ENCODE results near the gene HNF1B.
"Not testable (repeated sequence)": the region's sequence is repeated elsewhere in the genome, so short reads cannot be mapped to it uniquely, and the experiment has no call there.

The HNF1B gene

DNA sequence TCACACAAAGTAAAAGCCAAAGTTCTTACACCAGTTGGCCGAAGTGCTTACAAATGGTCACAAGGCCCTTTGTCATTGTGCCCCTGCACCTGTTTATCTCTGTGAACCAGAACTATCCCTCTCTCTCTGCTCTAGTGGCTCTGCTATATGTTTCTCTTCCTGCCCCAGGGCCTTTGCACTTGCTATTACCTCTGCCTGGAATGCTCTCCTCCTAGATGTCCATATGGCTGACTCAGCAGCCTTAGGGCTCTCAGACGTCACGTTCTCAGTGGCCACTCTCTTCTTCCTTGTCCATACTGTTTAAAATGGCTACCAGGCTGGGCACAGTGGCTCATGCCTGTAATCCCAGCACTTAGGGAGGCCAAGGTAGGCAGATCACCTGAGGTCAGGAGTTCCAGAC lies 62.9 kb downstream of the HNF1B start:
- Histone ChIP-seq H2AFZ (no peak overlapping the region), H3K4me1 (no peaks in the 10 kb centered on the region), H3K9ac (no peak overlapping the region), H3K36me3 (ENCODE audit: control insufficient read depth, insufficient read depth, low read length) (no peaks in the 10 kb centered on the region), H3K4me3 (ENCODE audit: low read depth, low read length) (no peak overlapping the region), H3K4me2 (ENCODE audit: low read length) (no peak overlapping the region), H3K27me3 (ENCODE audit: control insufficient read depth, insufficient read depth, low read length) (no peaks in the 10 kb centered on the region), H3K27ac (no peak overlapping the region), H3K79me2 (no peaks in the 10 kb centered on the region), H3K9me3 (ENCODE audit: control insufficient read depth, low read length) (no peaks in the 10 kb centered on the region)
- TF ChIP-seq, protein P1, sequence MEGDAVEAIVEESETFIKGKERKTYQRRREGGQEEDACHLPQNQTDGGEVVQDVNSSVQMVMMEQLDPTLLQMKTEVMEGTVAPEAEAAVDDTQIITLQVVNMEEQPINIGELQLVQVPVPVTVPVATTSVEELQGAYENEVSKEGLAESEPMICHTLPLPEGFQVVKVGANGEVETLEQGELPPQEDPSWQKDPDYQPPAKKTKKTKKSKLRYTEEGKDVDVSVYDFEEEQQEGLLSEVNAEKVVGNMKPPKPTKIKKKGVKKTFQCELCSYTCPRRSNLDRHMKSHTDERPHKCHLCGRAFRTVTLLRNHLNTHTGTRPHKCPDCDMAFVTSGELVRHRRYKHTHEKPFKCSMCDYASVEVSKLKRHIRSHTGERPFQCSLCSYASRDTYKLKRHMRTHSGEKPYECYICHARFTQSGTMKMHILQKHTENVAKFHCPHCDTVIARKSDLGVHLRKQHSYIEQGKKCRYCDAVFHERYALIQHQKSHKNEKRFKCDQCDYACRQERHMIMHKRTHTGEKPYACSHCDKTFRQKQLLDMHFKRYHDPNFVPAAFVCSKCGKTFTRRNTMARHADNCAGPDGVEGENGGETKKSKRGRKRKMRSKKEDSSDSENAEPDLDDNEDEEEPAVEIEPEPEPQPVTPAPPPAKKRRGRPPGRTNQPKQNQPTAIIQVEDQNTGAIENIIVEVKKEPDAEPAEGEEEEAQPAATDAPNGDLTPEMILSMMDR (IDR thresholded peaks at IDR 0.05), result no peak

DNA sequence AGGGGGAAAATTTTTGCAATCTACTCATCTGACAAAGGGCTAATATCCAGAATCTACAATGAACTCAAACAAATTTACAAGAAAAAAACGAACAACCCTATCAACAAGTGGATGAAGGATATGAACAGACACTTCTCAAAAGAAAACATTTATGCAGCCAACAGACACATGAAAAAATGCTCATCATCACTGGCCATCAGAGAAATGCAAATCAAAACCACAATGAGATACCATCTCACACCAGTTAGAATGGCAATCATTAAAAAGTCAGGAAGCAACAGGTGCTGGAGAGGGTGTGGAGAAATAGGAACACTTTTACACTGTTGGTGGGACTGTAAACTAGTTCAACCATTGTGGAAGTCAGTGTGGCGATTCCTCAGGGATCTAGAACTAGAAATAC lies 64.9 kb downstream of the HNF1B start:
- H3K27ac ChIP-seq; H3K4me2 ChIP-seq (ENCODE audit: low read length); H3K79me2 ChIP-seq; H2AFZ ChIP-seq; H3K36me3 ChIP-seq (ENCODE audit: control insufficient read depth, insufficient read depth, low read length); H3K9me3 ChIP-seq (ENCODE audit: control insufficient read depth, low read length); H3K4me1 ChIP-seq; H3K9ac ChIP-seq; H3K4me3 ChIP-seq (ENCODE audit: low read depth, low read length); H3K27me3 ChIP-seq (ENCODE audit: control insufficient read depth, insufficient read depth, low read length): not testable (repeated sequence)

DNA sequence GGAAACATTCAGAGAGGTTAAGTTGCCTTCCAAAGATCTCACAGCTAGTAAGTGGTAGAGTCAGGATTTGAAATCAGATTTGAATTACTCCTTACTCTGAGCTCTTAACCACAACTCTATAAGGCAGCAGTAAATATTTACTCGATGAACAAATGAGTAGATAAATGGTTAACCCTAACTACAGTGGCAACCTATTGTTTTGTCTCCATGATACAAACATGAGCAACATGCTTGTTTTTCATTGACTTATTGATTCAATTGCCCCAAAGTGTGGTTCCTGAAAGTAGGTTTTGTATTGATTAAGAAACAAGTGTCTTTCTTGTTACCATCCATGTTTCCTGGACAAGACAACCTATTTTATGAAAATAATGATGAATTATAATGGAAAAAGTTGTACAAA lies 66.8 kb downstream of the HNF1B start:
- TF ChIP-seq, protein P1 (IDR thresholded peaks at IDR 0.05), result no peak
- H3K79me2 ChIP-seq, result no peaks in the 10 kb centered on the region
- H3K36me3 ChIP-seq (ENCODE audit: control insufficient read depth, insufficient read depth, low read length), result no peaks in the 10 kb centered on the region
- no peak overlapping the region for H2AFZ ChIP-seq
- H3K4me2 ChIP-seq (ENCODE audit: low read length), result no peak overlapping the region
- H3K4me1 ChIP-seq, result no peaks in the 10 kb centered on the region
- no peaks in the 10 kb centered on the region for H3K9me3 ChIP-seq (ENCODE audit: control insufficient read depth, low read length)
- H3K27ac ChIP-seq, result no peak overlapping the region
- no peaks in the 10 kb centered on the region for H3K27me3 ChIP-seq (ENCODE audit: control insufficient read depth, insufficient read depth, low read length)
- H3K4me3 ChIP-seq (ENCODE audit: low read depth, low read length), result no peak overlapping the region
- H3K9ac ChIP-seq, result no peak overlapping the region

DNA sequence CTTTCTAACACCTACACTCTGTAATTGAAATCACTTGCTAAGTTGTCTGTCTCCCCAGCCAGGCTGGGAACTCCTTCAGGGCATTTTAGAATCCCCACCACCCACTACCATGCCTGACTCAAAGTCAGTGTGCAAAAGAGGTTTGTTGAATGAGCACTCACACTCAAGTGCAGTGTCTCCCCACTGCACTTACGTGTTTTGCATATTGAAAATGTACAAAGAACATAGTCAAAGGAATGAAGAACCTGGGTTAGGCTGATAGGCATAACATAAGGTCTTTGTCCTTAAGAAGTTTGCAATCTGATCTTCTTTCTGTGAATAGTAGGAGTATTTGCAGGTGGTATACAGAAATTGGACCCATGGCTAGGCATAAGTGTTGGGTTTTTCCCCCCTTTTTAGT lies 67.8 kb downstream of the HNF1B start:
- no peaks in the 10 kb centered on the region for H3K27me3 ChIP-seq (ENCODE audit: control insufficient read depth, insufficient read depth, low read length)
- H3K27ac ChIP-seq, result no peak overlapping the region
- H3K4me3 ChIP-seq (ENCODE audit: low read depth, low read length), result no peak overlapping the region
- H3K9me3 ChIP-seq (ENCODE audit: control insufficient read depth, low read length), result no peaks in the 10 kb centered on the region
- H3K36me3 ChIP-seq (ENCODE audit: control insufficient read depth, insufficient read depth, low read length), result no peaks in the 10 kb centered on the region
- H3K4me1 ChIP-seq, result no peaks in the 10 kb centered on the region
- TF ChIP-seq, protein P1 (IDR thresholded peaks at IDR 0.05), result no peak
- H3K4me2 ChIP-seq (ENCODE audit: low read length), result no peak overlapping the region
- no peak overlapping the region for H3K9ac ChIP-seq
- H2AFZ ChIP-seq, result no peak overlapping the region
- H3K79me2 ChIP-seq, result no peaks in the 10 kb centered on the region

DNA sequence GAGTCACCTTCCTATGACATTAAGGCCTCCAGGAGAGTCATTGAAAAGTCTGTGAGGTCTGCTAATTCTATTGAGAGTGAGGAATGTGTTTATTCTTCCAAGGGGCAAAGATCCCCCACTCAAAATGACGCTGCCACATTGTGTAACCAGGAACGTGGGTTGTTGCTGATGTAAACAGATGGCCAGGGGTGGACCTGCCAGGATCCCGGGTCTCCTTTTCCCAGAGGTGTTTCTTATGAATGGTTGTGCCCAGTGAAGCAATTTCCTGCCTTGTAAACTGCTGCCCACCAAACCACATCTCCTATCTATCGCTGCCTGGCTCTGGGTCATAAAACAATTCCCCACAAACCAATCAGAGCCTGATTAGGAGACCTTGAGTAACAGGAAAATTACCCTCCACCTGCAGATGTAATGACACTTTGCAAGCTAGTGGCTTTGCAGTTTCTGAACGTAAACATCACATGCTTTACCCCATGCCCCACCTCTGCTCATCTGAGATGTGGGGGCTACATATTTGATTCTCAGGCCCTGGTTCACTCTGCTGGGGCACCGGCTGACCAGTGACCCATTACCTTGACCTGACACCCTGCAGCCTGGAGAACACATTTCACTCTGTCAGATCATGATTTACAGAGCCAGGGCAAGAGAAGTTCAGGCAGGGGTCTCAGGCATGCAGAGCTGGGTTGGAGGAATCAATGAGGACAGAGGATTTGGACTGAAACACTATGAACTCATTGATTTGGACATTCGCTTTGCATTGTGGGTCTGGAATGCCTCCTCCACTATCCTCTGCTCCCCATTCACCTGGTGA lies 68.5 kb downstream of the HNF1B start:
- TF ChIP-seq, protein P1 (IDR thresholded peaks at IDR 0.05), result no peak
- Histone ChIP-seq H3K9ac (no peak overlapping the region), H3K27me3 (ENCODE audit: control insufficient read depth, insufficient read depth, low read length) (no peaks in the 10 kb centered on the region), H3K27ac (no peak overlapping the region), H3K4me1 (no peaks in the 10 kb centered on the region), H3K4me2 (ENCODE audit: low read length) (no peak overlapping the region), H3K4me3 (ENCODE audit: low read depth, low read length) (no peak overlapping the region), H3K36me3 (ENCODE audit: control insufficient read depth, insufficient read depth, low read length) (no peaks in the 10 kb centered on the region), H3K9me3 (ENCODE audit: control insufficient read depth, low read length) (no peaks in the 10 kb centered on the region), H3K79me2 (no peaks in the 10 kb centered on the region), H2AFZ (no peak overlapping the region)
